NCI-H1417 (cell line): ENCODE measurements around the gene ZBTB5.
"Not testable (repeated sequence)": the region's sequence is repeated elsewhere in the genome, so short reads cannot be mapped to it uniquely, and the experiment has no call there.

Source experiments
- DNase-seq, 3 experiments: peaks; one replicate each; lab custom pipeline; 2025; lab: John Stamatoyannopoulos, UW

ZBTB5 gene

DNA sequence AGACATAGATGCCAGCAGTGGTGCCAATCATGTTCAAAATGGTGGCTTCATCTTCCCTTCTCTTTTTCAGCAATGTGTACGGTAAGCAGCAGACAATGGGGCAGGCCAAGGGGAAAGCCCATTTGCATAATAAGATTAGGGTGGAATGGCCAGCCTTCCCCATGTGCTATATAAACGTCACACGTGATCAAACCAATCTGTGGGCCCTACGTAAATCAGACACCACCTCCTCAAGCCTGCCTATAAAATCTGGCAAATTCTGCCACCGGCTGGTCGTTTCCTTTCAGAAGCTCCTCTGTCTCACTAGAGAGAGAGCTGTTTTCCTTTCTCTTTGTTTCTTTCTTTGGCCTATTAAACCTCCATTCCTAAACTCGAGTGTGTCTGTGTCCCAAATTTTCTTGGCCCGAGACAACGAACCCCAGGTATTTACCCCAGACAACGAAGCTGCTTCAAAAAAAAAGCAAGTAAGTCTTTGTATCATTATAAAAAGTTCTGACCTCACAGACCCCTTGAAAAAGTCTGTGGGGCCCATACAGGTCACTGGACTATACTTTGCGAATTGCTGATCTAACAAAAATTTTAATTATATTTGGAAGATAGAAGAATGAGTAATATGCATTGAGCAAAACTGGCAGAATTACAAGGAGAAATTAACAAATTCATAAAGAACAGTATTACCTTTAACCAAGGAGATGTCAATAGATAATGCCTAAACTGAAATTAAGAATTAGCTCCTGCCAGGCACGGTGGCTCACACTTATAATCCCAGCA, 15.2 kb downstream of the ZBTB5 start:
- DNase-seq: no peak

DNA sequence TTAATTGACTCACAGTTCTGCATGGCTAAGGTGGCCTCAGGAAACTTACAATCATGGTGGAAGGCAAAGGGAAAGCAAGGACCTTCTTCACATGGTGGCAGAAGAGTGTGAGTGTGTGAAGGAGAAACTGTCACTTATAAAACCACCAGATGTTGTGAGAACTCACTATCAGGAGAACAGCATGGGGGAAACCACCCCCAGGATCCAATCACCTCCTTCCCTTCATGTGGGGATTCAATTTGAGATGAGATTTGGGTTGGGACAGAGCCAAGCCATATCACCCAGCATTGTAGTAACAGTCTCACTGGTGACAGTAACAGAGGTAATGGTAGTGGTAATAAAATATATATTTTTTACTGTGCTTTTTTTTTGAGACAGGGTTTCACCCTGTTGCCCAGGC, 18.1 kb downstream of the ZBTB5 start:
- no peak for DNase-seq

DNA sequence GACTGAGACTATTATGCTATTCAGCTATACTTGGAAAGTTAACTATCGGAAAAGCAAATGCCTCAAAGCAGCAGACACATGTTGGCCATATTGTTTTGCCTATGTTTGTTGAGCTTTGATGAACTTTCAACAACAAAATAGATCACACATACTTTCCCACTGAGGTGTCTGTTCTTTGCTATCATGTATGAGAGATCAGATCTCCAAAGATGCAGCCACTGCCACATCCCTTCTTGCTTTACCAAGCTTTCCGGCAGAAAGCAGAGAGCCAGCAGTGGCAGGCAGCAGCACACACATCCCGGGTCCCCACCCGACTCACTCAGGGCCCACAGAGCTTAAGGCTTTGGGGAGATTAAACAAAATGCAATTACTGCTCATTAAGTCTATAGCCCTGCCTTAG, 18.8 kb downstream of the ZBTB5 start:
- no peak for DNase-seq

DNA sequence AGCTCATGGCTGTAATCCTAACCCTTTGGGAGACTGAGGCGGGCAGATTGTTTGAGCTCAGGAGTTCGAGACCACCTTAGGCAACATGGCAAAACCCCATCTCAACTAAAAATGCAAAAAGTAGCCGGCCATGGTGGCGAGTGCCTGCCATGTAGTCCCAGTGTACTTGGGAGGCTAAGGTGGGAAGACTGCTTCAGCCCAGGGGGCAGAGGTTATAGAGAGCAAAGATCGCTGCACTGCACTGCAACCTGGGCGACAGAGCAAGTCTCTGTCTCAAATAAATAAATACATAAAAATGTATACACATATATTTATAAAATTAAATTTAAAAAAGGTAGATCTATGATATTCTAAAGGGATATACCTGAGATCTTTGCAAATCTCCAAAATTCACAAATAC, 19.4 kb downstream of the ZBTB5 start:
- no peak for DNase-seq

DNA sequence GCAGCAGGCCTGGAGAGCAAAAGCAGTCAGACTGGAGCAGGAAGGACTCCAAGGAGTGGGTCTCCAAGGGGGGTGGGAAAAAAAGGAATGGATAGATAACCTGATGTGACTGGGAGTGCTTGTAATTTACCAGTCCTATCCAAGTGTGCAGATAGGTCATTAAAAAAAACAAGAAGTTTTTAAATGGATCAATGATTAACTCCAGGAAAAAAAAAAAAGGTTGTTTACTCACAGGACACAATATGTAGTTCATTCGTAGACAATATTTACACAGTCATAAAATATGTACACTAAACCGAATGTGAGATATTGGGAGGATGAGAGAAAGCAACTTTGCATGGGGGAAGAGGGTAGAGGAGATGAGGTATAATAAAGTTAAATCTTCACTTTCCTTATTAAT, 20.4 kb downstream of the ZBTB5 start:
- no peak for DNase-seq

DNA sequence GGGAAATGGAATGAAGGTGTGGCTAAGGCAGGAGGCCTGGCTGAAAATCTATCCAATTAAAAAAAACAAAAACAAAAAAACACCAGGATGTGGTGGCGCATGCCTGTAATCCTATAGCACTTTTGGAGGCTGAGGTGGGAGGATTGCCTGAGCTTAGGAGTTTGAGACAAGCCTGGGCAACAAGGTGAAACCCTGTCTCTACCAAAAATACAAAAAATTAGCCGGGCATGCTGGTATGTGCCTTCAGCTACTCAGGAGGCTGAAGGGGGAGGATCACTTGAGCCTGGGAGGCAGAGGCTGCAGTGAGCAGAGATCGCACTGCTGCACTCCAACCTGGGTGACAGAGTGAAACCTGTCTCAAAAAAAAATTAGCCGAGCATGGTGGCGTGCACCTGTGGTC, 21.7 kb downstream of the ZBTB5 start:
- no peak for DNase-seq

DNA sequence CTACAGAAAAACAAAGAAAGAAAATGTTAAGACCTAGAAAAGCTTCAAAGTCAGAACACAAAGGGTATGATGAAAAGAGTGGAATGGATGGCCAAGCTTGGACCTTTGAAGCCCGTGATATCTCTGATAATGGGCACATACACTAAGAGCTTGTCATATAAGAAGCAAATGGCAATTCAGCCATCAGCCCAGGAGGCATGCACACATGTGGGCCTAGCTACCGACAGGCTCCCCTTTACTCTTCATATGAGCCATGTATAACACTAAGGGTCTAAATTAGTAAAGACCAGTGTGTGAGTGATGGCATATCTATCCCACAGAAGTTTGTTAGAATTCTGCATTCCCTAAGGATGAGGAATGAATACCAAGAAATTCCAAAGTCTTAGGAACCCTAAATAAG, 22.7 kb downstream of the ZBTB5 start:
- DNase-seq: no peak

DNA sequence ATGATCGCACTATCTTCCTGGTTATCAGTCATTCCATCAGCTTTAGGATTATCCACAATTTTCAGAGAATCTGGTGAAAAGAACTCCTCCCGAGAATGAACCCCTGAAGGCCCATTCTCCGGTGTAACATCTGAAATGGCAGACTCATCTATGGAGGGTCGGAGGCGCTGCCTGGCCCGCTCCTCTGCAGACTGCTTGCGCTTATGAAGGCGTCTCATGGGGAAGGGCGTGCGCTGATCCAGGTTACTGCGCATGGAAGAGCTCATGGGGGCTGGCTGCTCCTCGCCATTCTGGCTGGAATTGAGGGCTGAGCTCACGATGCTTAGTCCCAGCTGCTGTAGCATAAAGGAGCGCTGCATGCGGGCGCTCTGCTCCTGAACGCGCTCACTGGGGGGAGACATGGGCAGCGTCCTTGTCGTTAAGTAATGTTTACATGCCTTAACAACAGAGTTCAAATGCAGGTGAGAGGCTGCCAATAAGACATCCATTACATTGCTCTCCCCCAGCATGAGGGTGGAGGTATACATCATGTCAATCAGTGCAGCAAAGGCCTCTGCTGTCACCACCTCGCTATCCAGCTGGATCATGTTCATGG, 23.4 kb downstream of the ZBTB5 start:
- DNase-seq: no peak

DNA sequence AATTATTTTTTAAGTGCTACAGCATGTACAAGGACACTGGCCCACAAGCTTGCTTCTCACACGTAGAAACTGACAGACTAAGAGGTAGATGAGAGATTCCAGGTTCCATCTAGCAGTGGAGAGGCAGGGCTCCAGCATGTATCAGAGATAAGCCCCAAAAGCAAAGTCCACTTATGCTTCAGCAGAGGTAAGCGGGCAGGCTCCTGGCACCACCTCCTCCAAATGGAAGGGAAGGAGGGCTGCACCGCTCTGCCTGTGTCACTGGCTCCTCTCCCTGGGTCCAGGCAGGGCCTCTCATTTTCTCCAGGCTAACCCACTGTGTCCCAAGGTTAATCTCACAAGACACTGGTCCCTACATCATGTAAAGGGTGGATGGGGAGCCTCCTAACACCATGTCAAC, 26.9 kb downstream of the ZBTB5 start:
- no peak for DNase-seq

DNA sequence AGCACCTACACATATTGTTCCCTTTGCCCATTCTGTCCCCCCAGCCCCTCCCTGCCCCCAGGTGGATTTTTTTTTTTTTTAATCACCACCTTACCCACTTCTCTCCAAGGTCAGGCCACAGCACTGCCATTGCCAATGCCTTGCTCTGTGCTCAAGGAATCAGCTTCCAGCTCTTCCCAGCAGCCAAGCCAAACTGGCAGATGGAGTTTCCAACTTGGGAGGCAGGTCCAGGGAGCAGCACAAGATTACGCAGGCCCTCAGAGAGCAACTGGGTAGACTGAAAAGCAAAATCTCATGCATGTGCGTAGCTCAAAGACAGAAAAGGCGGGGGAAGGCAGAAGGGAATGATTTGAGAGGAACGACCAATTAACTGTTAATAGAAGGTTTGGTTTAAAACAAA, 27.6 kb downstream of the ZBTB5 start:
- DNase-seq: no peak

DNA sequence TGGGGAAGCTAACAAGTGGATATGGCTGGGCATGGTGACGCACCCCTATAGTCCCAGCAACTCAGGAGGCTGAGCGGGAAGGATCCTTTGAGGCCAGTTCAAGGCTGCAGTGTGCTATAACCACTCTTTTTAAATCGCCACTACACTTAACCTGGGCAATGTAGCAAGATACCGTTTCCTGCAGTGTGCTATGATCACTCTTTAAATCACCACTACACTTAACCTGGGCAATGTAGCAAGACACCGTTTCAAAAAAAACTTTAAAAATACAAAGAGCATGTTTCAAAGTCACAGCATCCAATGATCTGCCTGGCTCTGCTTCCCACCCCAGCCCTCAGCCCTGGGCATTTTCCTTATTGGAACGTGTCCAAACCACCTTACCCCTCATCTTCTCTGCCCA, 28.2 kb downstream of the ZBTB5 start:
- no peak for DNase-seq

DNA sequence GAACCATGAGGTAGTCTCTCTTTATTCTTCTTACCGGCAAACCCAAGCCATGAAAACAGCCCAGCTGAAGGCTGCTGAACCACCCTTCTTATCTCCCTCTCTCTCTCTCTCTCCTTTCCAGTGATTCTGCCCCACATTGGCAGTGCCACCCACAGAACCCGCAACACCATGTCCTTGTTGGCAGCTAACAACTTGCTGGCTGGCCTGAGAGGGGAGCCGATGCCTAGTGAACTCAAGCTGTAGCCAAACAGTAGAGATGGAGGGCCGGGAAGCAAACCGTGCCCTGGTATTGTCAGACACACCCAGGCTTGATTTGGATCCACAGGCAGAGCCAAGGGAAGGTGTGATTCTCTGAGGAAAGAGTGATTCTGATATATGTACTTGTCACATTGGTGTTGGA, 28.7 kb downstream of the ZBTB5 start:
- no peak for DNase-seq

DNA sequence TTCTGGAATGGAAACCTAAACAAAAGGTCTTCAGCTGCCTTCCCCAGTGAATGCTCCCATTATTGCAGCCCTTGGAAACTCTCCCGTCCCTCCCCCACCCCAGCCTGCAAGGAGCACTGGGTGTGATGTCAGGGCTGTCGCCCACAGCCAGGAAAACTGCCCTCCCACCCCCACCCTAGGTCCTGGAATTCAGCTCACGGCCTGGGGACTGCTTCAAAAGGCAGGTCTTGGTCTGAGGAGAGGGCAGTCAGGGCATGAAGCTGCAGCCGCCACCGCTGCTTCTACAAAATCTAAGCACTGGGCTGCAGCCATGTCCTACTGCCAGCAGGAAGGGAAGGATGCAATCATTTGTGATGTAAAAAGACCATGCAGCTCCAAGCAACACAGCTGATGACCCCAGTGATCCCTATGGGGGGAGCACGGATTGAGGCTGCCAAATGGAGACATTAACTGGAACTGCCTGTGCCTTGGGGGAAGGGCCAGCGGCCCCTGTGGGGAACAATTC, 31.3 kb downstream of the ZBTB5 start:
- no peak for DNase-seq

DNA sequence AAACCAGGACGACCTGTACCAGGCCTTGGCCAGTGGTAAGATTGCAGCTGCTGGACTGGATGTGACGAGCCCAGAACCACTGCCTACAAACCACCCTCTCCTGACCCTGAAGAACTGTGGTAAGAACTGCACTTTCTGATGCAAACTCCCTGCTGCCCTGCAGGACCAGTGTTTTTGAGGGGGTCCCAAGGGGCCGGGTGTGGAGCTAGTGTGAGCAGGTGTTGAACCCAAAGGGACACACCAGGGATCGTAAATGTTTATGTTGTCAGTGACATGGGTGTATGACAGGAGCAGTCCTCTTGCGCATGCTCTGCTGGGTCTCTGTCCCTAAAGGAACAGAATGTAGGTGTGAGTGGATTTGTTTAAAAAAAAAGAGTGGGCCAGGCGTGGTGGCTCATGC, 33.2 kb downstream of the ZBTB5 start:
- no peak for DNase-seq

DNA sequence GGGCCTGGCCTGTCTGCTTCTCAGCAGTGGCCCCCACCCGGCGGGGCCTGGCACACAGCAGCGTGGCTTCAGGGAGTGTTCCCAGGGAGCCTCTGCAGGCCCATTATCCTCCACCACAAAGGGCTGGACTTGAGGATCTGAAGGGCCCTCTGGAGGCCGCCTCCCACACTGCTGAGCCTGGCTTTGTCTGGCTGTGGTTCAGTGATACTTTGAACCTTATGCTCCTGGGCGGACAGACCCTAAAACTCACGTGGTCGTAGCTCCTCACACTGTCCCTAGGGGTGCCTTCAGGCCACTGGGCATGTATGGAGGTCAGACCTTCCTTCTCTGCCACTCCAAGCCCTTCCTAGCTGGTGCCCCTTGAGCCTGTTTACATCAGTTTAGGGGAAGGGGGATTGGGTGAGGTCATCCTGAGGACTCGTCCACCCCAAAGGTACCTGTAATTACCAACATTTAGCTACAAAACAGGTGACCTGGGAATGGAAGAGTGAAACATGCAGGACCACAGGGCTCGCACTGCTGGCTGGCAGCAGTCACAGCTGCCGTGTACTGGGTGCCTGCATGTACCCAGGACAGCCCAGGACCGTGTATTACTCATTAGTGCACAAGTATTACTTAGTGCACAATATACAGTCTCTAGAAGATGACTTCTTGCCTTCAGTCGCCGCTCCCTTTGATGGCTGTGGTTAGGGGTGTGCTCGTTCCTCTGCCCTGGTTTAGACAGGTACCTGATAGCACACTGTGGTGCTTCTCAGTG, 34.2 kb downstream of the ZBTB5 start:
- peak in 2 of 3 experiments; percentile 9 to 51 for DNase-seq

DNA sequence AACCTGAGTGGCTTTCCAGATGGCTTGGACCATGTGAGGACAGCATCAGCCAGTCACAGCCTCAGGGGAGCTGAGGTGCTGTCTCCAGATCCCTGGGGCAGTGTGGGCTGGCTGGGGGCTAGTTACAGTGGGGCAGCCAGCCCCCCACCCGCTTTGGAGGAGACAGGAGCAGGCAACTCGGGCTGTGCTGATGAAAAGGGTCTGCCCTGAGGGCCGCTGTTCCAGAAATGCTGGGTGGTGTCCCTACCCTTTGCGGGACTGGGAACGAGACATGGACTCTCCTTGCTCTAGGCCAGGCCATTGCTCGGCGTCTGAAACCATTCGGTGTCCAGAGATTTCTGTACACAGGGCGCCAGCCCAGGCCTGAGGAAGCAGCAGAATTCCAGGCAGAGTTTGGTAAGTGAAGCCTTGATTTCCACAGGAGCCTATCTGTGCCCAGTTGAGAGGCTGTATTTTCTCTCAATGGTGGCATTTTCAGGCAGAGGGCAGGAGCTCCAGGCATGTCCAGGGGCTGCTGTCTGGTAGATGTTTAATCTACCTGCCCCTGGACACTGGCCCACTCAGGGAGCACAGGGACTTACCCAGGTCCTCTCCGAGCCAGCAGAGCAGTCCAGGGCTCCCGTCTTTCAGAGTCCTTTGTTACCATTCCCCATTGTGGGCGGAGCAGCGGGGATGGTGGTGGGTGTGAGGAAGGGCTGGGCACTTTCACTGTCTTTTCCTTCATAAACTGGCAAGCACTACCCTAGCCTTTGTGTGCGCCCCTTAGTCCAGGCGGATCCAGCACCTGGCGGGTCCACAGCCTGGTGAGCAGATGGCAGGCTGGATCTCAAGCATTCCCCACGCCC, 35.6 kb downstream of the ZBTB5 start:
- no peak for DNase-seq

DNA sequence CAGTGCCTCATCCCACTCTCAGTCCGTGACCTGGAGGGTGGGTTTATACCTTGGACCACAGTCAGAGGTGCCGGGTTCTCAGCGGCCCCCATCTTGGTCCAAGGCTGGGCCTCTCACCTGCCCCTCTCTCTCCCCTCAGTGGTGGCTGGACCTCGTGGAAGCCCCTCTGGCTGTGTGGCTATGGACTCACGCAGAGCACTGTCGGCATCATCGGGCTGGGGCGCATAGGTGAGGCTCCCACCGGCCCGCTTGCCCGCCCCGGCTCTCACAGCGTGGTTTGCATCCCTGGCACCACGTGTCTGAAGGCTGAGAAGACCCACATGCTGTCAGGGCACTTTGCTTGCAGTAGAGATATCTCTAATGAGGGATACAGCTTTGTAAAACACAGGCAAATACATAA, 36.9 kb downstream of the ZBTB5 start:
- no peak for DNase-seq

DNA sequence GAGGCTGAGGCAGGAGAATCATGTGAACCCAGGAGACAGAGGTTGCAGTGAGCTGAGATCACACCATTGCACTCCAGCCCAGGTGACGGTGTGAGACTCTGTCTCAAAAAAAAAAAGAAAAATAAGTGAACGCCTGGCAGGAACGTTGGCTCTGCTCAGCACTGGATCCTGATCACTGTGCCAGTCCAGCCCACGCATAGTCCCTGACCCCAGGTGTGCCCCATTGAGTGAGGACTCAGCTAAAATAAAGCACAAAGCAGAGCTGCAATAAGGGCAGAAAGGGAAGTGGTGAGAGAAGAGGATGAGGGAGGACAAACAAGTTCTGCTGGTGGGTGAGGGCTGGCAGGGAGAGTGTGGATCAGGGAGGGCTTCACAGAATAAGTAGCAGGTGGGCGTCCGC, 38.4 kb downstream of the ZBTB5 start:
- DNase-seq: no peak

DNA sequence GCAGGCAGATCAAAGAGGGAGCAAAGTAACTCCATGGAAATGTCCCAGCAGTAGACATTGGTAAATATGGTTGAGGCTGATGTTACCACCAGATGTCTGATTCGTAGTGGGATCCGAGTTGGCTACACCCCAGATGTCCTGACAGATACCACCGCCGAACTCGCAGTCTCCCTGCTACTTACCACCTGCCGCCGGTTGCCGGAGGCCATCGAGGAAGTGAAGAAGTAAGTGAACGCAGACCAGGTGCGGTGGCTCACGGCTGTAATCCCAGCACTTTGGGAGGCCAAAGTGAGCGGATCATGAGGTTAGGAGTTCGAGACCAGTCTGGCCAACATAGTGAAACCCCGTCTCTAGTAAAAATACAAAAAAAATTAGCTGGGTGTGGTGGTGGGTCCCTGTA, 38.8 kb downstream of the ZBTB5 start:
- DNase-seq: not testable (repeated sequence)

DNA sequence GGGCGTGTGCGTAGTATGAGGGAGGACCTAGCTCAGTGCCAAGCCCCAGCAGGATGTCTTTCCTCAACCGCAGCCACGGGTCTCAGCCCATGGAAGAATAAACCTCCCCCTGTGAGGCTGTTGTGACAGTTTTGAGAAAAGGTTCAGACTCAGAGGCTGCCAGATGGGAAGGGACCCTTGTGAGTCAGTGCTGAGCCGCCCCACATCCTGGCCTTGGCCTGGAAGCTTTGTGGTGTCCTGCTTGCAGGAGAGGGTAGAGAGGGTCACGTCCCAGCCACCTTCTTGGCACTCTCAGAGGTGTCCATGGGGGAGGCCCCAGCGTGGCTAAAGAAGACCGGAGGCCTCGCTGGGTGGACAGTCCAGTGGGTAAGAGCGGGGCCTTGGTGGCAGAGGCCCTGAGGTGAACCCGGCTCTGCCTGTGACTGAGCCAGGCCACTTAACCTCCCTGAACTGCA, 39.9 kb downstream of the ZBTB5 start:
- DNase-seq: no peak

DNA sequence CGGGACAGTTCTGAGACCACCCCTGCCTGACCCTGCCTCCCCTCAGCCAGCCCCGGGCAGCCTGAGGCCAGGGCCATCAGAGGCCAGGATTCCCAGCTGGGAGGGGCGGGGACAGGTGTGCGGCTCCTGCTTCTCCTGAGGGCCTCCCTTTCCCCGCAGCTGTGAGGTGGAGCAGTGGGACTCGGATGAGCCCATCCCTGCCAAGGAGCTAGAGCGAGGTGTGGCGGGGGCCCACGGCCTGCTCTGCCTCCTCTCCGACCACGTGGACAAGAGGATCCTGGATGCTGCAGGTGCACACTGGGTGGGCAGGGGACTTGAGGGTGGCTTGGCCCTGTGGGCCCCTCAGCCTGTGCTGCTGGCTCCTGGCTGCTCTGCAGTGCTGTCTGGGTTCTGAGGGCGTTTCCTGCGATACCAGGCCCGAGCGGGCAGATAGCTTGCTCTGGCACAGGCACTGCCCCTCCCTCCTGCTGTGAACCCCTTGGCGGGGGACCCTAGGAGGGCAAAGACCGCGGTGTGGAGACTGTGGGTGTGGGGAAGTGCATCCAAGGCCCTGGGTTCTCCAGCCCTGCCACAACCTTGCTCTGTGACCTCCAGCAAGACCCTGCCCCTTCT, 40.5 kb downstream of the ZBTB5 start:
- DNase-seq: no peak
